SU-DHL-6 (cell line): ENCODE results near the gene OR13C8.
"Not testable (repeated sequence)": the region's sequence is repeated elsewhere in the genome, so short reads cannot be mapped to it uniquely, and the experiment has no call there.

ENCODE experiments used
- H2AFZ ChIP-seq: fragments of 200-600 bp; sonication (generic); 2 replicates; pipeline ENCODE4 v1.6.1; 2014; ENCODE audit warnings: low read depth, mild to moderate bottlenecking, moderate library complexity, mixed read lengths, antibody characterized with exemption, low read length; ENCODE audit not compliant: severe bottlenecking
- H3F3A ChIP-seq: fragments of 200-600 bp; shearing (Covaris generic); 2 replicates; pipeline ENCODE4 v1.6.0; 2016; ENCODE audit warnings: antibody characterized with exemption, mild to moderate bottlenecking; ENCODE audit not compliant: insufficient read depth
- H3K27ac ChIP-seq: fragments of 200-600 bp; sonication (generic); 2 replicates; pipeline ENCODE4 v1.5.1; 2016; ENCODE audit warnings: low read depth, mild to moderate bottlenecking, low read length, moderate library complexity, mixed read lengths
- H3K27me3 ChIP-seq: fragments of 200-600 bp; sonication (generic), shearing (Covaris generic); 2 replicates; pipeline ENCODE4 v1.6.0; 2014; ENCODE audit warnings: mild to moderate bottlenecking, low read length
- H3K36me3 ChIP-seq: fragments of 200-600 bp; sonication (generic); 2 replicates; pipeline ENCODE4 v1.6.1; 2014; ENCODE audit warnings: mild to moderate bottlenecking, low read length, mixed read lengths
- H3K4me2 ChIP-seq: fragments of 300-600, 200-600 bp; shearing (Covaris generic), sonication (generic); 2 replicates; pipeline ENCODE4 v1.6.0; 2014; ENCODE audit warnings: low read length, low read depth, mild to moderate bottlenecking; ENCODE audit not compliant: poor library complexity, severe bottlenecking
- H3K4me3 ChIP-seq: fragments of 200-600 bp; sonication (generic); 2 replicates; pipeline ENCODE4 v1.5.1; 2014; ENCODE audit warnings: antibody characterized with exemption, low read length, mild to moderate bottlenecking, mixed read lengths; ENCODE audit not compliant: insufficient read depth, poor library complexity, severe bottlenecking
- H3K79me2 ChIP-seq: fragments of 200-600 bp; sonication (generic); 2 replicates; pipeline ENCODE4 v1.6.1; 2014; ENCODE audit warnings: mild to moderate bottlenecking, low read length, moderate library complexity; ENCODE audit not compliant: insufficient read depth
- H3K9ac ChIP-seq: fragments of 200-600 bp; sonication (generic); 2 replicates; pipeline ENCODE4 v1.7.0; 2014; ENCODE audit warnings: mild to moderate bottlenecking, low read length
- H3K9me2 ChIP-seq: fragments of 200-600 bp; sonication (generic); replicated peaks from 2 replicates; pipeline ENCODE4 v1.6.1; 2014; ENCODE audit warnings: low read length; ENCODE audit not compliant: insufficient read depth
- H3K9me3 ChIP-seq: fragments of 200-600 bp; sonication (generic); 2 replicates; pipeline ENCODE4 v1.6.1; 2014; ENCODE audit warnings: low read length, mixed read lengths; ENCODE audit not compliant: insufficient read depth
- H4K20me1 ChIP-seq: fragments of 200-600 bp; sonication (generic); 2 replicates; pipeline ENCODE4 v1.6.1; 2014; ENCODE audit warnings: low read depth, mild to moderate bottlenecking, antibody characterized with exemption, low read length, moderate library complexity, mixed read lengths
- EZH2phosphoT487 ChIP-seq: fragments of 200-600 bp; sonication (generic), shearing (Covaris generic); conservative IDR thresholded peaks from 2 replicates; pipeline ENCODE4 v1.6.1; 2018; ENCODE audit warnings: mild to moderate bottlenecking, antibody characterized with exemption, low read length, moderate library complexity, mixed read lengths
- TF ChIP-seq, protein P1 (sequence below): fragments of 200-600 bp; sonication (generic); IDR thresholded peaks from one replicate; pipeline ENCODE4 v1.5.1; 2017; ENCODE audit warnings: antibody characterized with exemption, mild to moderate bottlenecking, low read length, moderate library complexity; ENCODE audit not compliant: insufficient read depth, poor library complexity, severe bottlenecking

The OR13C8 gene

DNA sequence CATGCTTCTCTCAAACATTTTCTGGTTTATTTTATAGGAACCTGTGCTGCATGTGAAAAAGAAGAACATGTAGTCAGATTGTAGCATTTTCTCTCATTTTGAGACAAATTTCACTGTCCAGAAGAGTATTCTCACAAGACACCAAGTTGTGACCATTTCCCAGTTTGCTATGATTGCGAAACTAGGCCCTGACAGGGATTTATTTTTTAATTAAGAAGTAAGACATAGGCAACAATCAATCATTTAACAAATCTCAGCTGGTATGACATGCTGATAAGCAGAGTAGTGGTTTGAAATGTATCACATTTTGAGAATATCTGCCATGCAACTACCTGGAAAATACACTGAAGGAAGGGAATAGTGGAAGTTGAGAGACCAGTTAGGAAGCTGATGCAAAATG lies 11.6 kb downstream of the OR13C8 start:
- no peaks in the 10 kb centered on the region for H3K9me3 ChIP-seq
- no peaks in the 10 kb centered on the region for H3K36me3 ChIP-seq
- no peaks in the 10 kb centered on the region for H3F3A ChIP-seq
- no peak overlapping the region for H3K4me2 ChIP-seq
- H3K4me3 ChIP-seq, result no peak overlapping the region
- H3K27ac ChIP-seq, result no peak overlapping the region
- H3K9me2 ChIP-seq, result no peaks in the 10 kb centered on the region
- H3K27me3 ChIP-seq, result no peaks in the 10 kb centered on the region
- no peaks in the 10 kb centered on the region for H4K20me1 ChIP-seq
- no peaks in the 10 kb centered on the region for H3K79me2 ChIP-seq
- no peak for TF ChIP-seq EZH2phosphoT487
- TF ChIP-seq, protein P1, sequence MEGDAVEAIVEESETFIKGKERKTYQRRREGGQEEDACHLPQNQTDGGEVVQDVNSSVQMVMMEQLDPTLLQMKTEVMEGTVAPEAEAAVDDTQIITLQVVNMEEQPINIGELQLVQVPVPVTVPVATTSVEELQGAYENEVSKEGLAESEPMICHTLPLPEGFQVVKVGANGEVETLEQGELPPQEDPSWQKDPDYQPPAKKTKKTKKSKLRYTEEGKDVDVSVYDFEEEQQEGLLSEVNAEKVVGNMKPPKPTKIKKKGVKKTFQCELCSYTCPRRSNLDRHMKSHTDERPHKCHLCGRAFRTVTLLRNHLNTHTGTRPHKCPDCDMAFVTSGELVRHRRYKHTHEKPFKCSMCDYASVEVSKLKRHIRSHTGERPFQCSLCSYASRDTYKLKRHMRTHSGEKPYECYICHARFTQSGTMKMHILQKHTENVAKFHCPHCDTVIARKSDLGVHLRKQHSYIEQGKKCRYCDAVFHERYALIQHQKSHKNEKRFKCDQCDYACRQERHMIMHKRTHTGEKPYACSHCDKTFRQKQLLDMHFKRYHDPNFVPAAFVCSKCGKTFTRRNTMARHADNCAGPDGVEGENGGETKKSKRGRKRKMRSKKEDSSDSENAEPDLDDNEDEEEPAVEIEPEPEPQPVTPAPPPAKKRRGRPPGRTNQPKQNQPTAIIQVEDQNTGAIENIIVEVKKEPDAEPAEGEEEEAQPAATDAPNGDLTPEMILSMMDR, result no peak
- H3K9ac ChIP-seq, result no peak overlapping the region
- no peak overlapping the region for H2AFZ ChIP-seq

DNA sequence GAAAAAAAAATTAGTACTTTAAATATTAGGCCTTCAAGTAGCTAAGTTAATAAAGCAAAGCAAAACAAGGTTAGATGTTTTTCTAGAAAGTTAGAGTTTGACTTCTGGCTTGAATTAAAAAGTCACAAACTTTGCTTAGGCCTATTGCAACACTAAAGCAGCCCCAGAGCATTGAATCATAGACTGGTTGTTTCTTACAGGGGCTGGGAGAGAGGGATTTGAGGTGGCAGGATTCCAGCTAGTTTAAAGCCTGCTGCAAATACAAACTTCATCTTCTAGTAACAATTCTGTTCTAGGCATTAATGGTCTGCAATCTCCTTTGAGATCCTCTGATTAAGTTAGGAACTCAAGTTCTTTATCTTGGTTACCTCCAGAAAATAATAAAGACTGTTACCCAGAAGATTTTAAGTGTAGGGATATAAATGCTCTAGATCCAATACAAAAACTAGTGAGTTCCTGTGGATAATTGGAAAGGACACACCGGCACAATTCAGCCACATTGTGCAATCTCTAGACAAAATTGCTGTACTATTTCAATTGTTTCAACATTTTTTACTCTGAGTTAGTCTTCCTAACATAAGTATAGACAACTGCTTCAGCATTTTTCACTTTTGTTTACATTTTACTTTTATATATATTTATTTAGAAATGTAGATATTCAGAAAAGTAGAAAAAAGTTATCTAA lies 17.7 kb downstream of the OR13C8 start:
- TF ChIP-seq, protein P1, result no peak
- TF ChIP-seq EZH2phosphoT487, result no peak
- Histone ChIP-seq H3K79me2 (no peaks in the 10 kb centered on the region), H3K27ac (no peak overlapping the region), H3K27me3 (no peaks in the 10 kb centered on the region), H4K20me1 (no peaks in the 10 kb centered on the region), H3K9ac (no peak overlapping the region), H3K9me3 (no peaks in the 10 kb centered on the region), H3F3A (no peaks in the 10 kb centered on the region), H2AFZ (no peak overlapping the region), H3K36me3 (no peaks in the 10 kb centered on the region), H3K4me3 (no peak overlapping the region), H3K9me2 (no peaks in the 10 kb centered on the region), H3K4me2 (no peak overlapping the region)

DNA sequence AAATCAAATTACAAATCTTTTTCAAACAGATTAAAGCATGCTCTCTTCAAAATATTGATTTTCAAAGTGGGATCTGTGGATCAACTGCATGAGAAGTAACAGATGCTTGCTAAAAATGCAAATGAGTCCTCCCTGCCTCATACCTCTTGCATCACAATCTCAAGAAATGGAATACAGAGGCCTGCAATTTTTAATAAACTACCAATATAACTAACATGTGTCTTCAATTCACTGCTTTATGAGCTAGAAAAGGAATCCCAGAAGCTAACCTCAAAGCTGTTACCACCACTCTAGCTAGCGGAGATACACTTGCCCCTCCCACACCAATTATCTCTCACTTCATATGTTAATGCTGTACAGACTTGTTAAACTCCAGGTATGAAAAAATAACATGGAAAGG lies 20.7 kb downstream of the OR13C8 start:
- no peaks in the 10 kb centered on the region for H3F3A ChIP-seq
- no peaks in the 10 kb centered on the region for H4K20me1 ChIP-seq
- TF ChIP-seq, protein P1, result no peak
- TF ChIP-seq EZH2phosphoT487, result no peak
- H3K27ac ChIP-seq, result no peak overlapping the region
- H3K9me3 ChIP-seq, result no peaks in the 10 kb centered on the region
- no peaks in the 10 kb centered on the region for H3K36me3 ChIP-seq
- no peak overlapping the region for H2AFZ ChIP-seq
- no peaks in the 10 kb centered on the region for H3K79me2 ChIP-seq
- no peak overlapping the region for H3K9ac ChIP-seq
- H3K9me2 ChIP-seq, result no peaks in the 10 kb centered on the region
- no peak overlapping the region for H3K4me3 ChIP-seq
- no peak overlapping the region for H3K4me2 ChIP-seq
- no peaks in the 10 kb centered on the region for H3K27me3 ChIP-seq

DNA sequence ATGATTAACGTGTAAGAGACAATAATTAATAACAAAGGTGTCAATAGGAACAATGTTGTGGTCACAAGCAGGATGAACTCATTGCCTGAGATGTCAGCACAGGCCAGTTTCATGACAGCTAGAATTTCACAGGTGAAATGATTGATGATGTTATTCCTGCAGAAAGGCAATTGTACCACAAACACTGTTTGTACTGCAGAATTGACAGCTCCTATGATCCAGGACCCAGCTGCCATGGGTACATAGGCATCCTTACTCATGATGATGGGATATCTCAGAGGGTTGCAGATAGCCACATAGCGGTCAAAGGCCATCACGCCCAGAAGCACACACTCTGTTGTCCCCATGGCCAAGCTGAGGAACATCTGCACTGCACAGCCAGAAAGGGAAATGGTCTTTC lies 29.8 kb downstream of the OR13C8 start:
- H3K4me3 ChIP-seq, H3K9me3 ChIP-seq, H3K9me2 ChIP-seq, H3F3A ChIP-seq, H3K36me3 ChIP-seq, H4K20me1 ChIP-seq, H2AFZ ChIP-seq, H3K79me2 ChIP-seq, H3K9ac ChIP-seq, H3K4me2 ChIP-seq, H3K27me3 ChIP-seq, H3K27ac ChIP-seq: not testable (repeated sequence)

DNA sequence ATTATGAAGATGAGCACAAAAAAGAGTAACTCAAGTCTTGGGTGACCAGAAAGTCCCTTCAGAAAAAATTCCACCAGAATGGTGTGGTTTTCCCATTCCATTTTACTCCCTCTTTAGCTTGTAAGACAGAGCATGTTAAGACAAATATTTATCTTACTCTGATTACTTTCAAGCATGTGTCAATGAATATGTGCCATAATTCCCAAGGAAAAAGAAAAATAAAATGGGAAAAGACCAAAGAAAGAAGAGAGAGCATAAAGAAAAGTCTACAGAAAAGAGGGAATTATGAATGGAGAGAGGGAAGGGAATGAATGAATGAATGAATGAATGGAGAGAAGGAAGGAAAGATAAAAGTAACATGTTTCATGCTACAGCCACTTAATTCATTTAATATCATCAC lies 30.3 kb downstream of the OR13C8 start, which contains the start of gene OR13C5:
Gene OR13C5, minus strand, starts transcription at position 101 of the 400 bp plus-strand sequence. Its CDS starts 0 bp downstream, at position 101.
- H3K4me2 ChIP-seq, H3K9me3 ChIP-seq, H3K9me2 ChIP-seq, H3K27me3 ChIP-seq, H4K20me1 ChIP-seq, H3K79me2 ChIP-seq, H3K36me3 ChIP-seq, H3K27ac ChIP-seq, H3K9ac ChIP-seq, H3F3A ChIP-seq, H3K4me3 ChIP-seq, H2AFZ ChIP-seq: not testable (repeated sequence)
